Measurements from ENCODE around the gene RNF41.

RNF41 gene

GRCh38 chr12:56242986-56243385 lies 21.3 kb upstream of the RNF41 start:
- no peak for DNase-seq

GRCh38 chr12:56241424-56242303 lies 19.9 kb upstream of the RNF41 start:
- no peak for DNase-seq

- no peak for DNase-seq
Observed at GRCh38 chr12:56237552-56237951, 15.8 kb upstream of the RNF41 start.

GRCh38 chr12:56236985-56237384 lies 15.3 kb upstream of the RNF41 start:
- no peak for DNase-seq

- no peak for DNase-seq
Observed at GRCh38 chr12:56236091-56236490, 14.4 kb upstream of the RNF41 start.

- no peak for DNase-seq
Observed at GRCh38 chr12:56234746-56235436, 13.2 kb upstream of the RNF41 start.

GRCh38 chr12:56231184-56231582 lies 9.5 kb upstream of the RNF41 start:
- no peak for DNase-seq

- DNase-seq = no peak
Observed at GRCh38 chr12:56230432-56231183, 8.9 kb upstream of the RNF41 start.

GRCh38 chr12:56229916-56230431 lies 8.3 kb upstream of the RNF41 start, which contains the start of gene SLC39A5:
TSS of gene SLC39A5 (plus strand) at chr12:56230051. CDS start at chr12:56231275, 1,224 bp downstream.
- no peak for DNase-seq

- no peak for DNase-seq
Observed at GRCh38 chr12:56229082-56229481, 7.4 kb upstream of the RNF41 start.

GRCh38 chr12:56224954-56225353 lies 3.2 kb upstream of the RNF41 start:
- DNase-seq = no peak

GRCh38 chr12:56224102-56224701 lies 2.5 kb upstream of the RNF41 start, which contains the start of gene NABP2:
TSS of gene NABP2 (plus strand) at chr12:56224342. CDS start at chr12:56224857, 515 bp downstream.
- DNase-seq = peak; percentile 97

GRCh38 chr12:56223571-56224101 lies 1.9 kb upstream of the RNF41 start:
- DNase-seq = no peak

GRCh38 chr12:56222531-56222895 lies 791 bp upstream of the RNF41 start:
- DNase-seq = no peak

- DNase-seq = no peak
Observed at GRCh38 chr12:56221232-56221756, 428 bp downstream of the RNF41 start.

GRCh38 chr12:56220611-56221231 lies 1.0 kb downstream of the RNF41 start:
- DNase-seq = no peak

- no peak for DNase-seq
Observed at GRCh38 chr12:56219840-56220239, 1.9 kb downstream of the RNF41 start.

GRCh38 chr12:56216461-56216860 lies 5.3 kb downstream of the RNF41 start:
- DNase-seq = no peak

- DNase-seq = no peak
Observed at GRCh38 chr12:56213878-56214277, 7.8 kb downstream of the RNF41 start.

- DNase-seq = no peak
Observed at GRCh38 chr12:56212361-56212760, 9.4 kb downstream of the RNF41 start.

- DNase-seq = no peak
Observed at GRCh38 chr12:56208006-56208405, 13.7 kb downstream of the RNF41 start.

Measured in COR-L47 (cell line).